Measurements from ENCODE around the gene PLEKHA4.
"Not testable (repeated sequence)": the region's sequence is repeated elsewhere in the genome, so short reads cannot be mapped to it uniquely, and the experiment has no call there.

PLEKHA4 gene

GRCh38 chr19:48862827-48863226, 5.6 kb downstream of the PLEKHA4 start:
- no peak for DNase-seq

GRCh38 chr19:48861313-48861712, 7.1 kb downstream of the PLEKHA4 start:
- no peak for DNase-seq

- DNase-seq, result no peak
These were observed 8.5 kb downstream of the PLEKHA4 start for GRCh38 chr19:48859711-48860572.

- peak; percentile 69 for DNase-seq
These were observed 9.3 kb downstream of the PLEKHA4 start for GRCh38 chr19:48858984-48859710.

GRCh38 chr19:48856921-48857320, 11.5 kb downstream of the PLEKHA4 start:
- no peak for DNase-seq

GRCh38 chr19:48854103-48854502, 14.3 kb downstream of the PLEKHA4 start:
- no peak for DNase-seq

- DNase-seq, result no peak
These were observed 14.9 kb downstream of the PLEKHA4 start for GRCh38 chr19:48853483-48853882.

- no peak for DNase-seq
These were observed 16.1 kb downstream of the PLEKHA4 start for GRCh38 chr19:48852292-48852691.

GRCh38 chr19:48846659-48847058, 21.8 kb downstream of the PLEKHA4 start:
- not testable (repeated sequence) for DNase-seq

- no peak for DNase-seq
These were observed 23.0 kb downstream of the PLEKHA4 start for GRCh38 chr19:48845384-48845783.

GRCh38 chr19:48844472-48844871, 23.9 kb downstream of the PLEKHA4 start:
- no peak for DNase-seq

- DNase-seq, result peak; percentile 34
These were observed 25.6 kb downstream of the PLEKHA4 start for GRCh38 chr19:48842789-48843162.

- DNase-seq, result no peak
These were observed 26.8 kb downstream of the PLEKHA4 start for GRCh38 chr19:48841571-48841970.

- DNase-seq, result no peak
These were observed 27.4 kb downstream of the PLEKHA4 start for GRCh38 chr19:48841047-48841446.

GRCh38 chr19:48837687-48838086, 30.7 kb downstream of the PLEKHA4 start:
- DNase-seq, result no peak

GRCh38 chr19:48837051-48837524, 31.3 kb downstream of the PLEKHA4 start:
- DNase-seq, result peak; percentile 83

GRCh38 chr19:48836089-48837017, 32.1 kb downstream of the PLEKHA4 start, which contains the start of gene HSD17B14:
Gene HSD17B14 (minus strand): TSS chr19:48836491. CDS start chr19:48836411, 80 bp downstream.
- peak; percentile 22 for DNase-seq

GRCh38 chr19:48835734-48836088, 32.7 kb downstream of the PLEKHA4 start:
- DNase-seq, result peak; percentile 85

GRCh38 chr19:48833977-48834376, 34.4 kb downstream of the PLEKHA4 start:
- DNase-seq, result no peak

GRCh38 chr19:48833049-48833448, 35.4 kb downstream of the PLEKHA4 start:
- no peak for DNase-seq

GRCh38 chr19:48830965-48831364, 37.5 kb downstream of the PLEKHA4 start:
- DNase-seq, result no peak

GRCh38 chr19:48830088-48830487, 38.3 kb downstream of the PLEKHA4 start:
- no peak for DNase-seq

GRCh38 chr19:48826606-48827020, 41.8 kb downstream of the PLEKHA4 start:
- no peak for DNase-seq
